ENCODE data around the gene GADL1.

The GADL1 gene

DNA sequence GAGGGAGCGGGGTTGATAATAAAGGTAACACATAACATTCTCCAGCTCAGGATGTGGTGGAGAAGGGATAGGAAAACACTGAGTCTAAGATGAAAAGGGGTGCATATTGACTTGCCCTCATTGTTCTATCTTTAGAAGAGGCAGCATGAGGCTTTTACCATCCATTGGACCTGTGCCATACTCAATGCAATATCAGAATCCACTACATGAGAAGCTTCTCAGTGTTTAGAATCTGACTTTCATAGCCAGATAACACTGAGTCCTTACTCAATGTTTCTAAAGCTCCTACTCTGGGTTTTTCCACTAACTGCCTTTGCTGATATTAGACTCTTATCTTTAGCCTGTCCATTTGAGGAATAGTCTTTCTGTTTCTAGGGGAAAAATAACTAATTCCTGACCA, 24.3 kb upstream of the GADL1 start:
- Histone ChIP-seq H3K27ac (replicated peaks) (no peak overlapping the region), H3K27me3 (ENCODE audit: insufficient read depth, poor library complexity, severe bottlenecking) (no peaks in the 10 kb centered on the region), H3K4me3 (replicated peaks; ENCODE audit: insufficient read depth, low read length) (no peak overlapping the region)
- no peak for TF ChIP-seq GABPA (IDR thresholded peaks at IDR 0.05; ENCODE audit: low read depth)
- TF ChIP-seq, protein P1, sequence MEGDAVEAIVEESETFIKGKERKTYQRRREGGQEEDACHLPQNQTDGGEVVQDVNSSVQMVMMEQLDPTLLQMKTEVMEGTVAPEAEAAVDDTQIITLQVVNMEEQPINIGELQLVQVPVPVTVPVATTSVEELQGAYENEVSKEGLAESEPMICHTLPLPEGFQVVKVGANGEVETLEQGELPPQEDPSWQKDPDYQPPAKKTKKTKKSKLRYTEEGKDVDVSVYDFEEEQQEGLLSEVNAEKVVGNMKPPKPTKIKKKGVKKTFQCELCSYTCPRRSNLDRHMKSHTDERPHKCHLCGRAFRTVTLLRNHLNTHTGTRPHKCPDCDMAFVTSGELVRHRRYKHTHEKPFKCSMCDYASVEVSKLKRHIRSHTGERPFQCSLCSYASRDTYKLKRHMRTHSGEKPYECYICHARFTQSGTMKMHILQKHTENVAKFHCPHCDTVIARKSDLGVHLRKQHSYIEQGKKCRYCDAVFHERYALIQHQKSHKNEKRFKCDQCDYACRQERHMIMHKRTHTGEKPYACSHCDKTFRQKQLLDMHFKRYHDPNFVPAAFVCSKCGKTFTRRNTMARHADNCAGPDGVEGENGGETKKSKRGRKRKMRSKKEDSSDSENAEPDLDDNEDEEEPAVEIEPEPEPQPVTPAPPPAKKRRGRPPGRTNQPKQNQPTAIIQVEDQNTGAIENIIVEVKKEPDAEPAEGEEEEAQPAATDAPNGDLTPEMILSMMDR (IDR thresholded peaks at IDR 0.05; ENCODE audit: insufficient read depth, low read length): no peak
- no peak for DNase-seq (ENCODE audit: low read depth in 1 of 2, low spot score in 1 of 2)

DNA sequence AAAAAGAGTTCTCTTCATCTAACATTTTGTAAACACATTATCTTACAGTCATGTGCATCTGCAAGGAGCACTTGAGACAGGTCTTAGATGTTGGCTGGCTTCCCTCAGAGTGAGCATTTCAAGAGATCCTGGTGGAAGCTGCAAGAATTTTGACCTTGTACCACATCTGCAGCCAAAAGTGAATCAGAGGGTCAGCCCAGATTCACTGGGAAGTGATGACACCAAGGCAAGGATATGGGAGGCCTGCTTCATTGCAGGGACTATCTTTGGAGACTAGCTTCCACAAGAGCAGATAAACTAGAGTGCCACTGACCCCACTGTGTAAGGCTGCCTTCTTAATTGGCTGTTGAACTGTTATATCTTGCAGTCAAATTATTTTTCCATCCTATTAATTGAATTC, 21.3 kb upstream of the GADL1 start:
- no peak for DNase-seq (ENCODE audit: low read depth in 1 of 2, low spot score in 1 of 2)
- TF ChIP-seq, protein P1 (IDR thresholded peaks at IDR 0.05; ENCODE audit: insufficient read depth, low read length): no peak
- TF ChIP-seq, protein P2, sequence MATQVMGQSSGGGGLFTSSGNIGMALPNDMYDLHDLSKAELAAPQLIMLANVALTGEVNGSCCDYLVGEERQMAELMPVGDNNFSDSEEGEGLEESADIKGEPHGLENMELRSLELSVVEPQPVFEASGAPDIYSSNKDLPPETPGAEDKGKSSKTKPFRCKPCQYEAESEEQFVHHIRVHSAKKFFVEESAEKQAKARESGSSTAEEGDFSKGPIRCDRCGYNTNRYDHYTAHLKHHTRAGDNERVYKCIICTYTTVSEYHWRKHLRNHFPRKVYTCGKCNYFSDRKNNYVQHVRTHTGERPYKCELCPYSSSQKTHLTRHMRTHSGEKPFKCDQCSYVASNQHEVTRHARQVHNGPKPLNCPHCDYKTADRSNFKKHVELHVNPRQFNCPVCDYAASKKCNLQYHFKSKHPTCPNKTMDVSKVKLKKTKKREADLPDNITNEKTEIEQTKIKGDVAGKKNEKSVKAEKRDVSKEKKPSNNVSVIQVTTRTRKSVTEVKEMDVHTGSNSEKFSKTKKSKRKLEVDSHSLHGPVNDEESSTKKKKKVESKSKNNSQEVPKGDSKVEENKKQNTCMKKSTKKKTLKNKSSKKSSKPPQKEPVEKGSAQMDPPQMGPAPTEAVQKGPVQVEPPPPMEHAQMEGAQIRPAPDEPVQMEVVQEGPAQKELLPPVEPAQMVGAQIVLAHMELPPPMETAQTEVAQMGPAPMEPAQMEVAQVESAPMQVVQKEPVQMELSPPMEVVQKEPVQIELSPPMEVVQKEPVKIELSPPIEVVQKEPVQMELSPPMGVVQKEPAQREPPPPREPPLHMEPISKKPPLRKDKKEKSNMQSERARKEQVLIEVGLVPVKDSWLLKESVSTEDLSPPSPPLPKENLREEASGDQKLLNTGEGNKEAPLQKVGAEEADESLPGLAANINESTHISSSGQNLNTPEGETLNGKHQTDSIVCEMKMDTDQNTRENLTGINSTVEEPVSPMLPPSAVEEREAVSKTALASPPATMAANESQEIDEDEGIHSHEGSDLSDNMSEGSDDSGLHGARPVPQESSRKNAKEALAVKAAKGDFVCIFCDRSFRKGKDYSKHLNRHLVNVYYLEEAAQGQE (IDR thresholded peaks at IDR 0.05; ENCODE audit: insufficient replicate concordance, low read depth): no peak
- TF ChIP-seq SPI1 (IDR thresholded peaks at IDR 0.05; ENCODE audit: borderline replicate concordance, low read depth) (no peak), POLR2AphosphoS5 (IDR thresholded peaks at IDR 0.05; ENCODE audit: low read depth) (no peak), GABPA (IDR thresholded peaks at IDR 0.05; ENCODE audit: low read depth) (no peak)
- no peaks in the 10 kb centered on the region for H3K27me3 ChIP-seq (ENCODE audit: insufficient read depth, poor library complexity, severe bottlenecking)

DNA sequence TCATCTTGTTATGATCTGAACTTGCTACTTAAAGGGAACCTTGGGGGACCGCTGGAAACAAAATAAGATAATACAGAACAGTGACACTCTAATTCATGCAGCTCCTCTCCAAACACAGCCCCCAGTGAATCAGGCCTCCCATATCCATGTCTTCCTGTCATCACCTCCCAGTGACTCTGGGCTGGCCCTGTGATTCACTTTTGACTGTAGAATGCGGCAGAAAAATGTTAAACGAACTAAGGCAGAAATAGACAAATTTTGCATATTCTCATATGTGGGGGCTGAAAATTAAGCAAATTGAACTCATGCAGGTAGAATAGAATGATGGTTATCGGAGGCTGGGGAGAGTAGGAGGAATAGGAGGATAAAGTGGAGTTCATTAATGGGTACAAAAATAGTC, 20.2 kb upstream of the GADL1 start:
- DNase-seq (ENCODE audit: low read depth in 1 of 2, low spot score in 1 of 2): no peak
- TF ChIP-seq, protein P1 (IDR thresholded peaks at IDR 0.05; ENCODE audit: insufficient read depth, low read length): no peak
- no peak for TF ChIP-seq SPI1 (IDR thresholded peaks at IDR 0.05; ENCODE audit: borderline replicate concordance, low read depth)
- TF ChIP-seq, protein P2 (IDR thresholded peaks at IDR 0.05; ENCODE audit: insufficient replicate concordance, low read depth): no peak
- no peak for TF ChIP-seq POLR2AphosphoS5 (IDR thresholded peaks at IDR 0.05; ENCODE audit: low read depth)
- no peak for TF ChIP-seq GABPA (IDR thresholded peaks at IDR 0.05; ENCODE audit: low read depth)
- no peak overlapping the region for H3K27ac ChIP-seq (replicated peaks)
- H3K27me3 ChIP-seq (ENCODE audit: insufficient read depth, poor library complexity, severe bottlenecking): no peaks in the 10 kb centered on the region
- no peak overlapping the region for H3K4me3 ChIP-seq (replicated peaks; ENCODE audit: insufficient read depth, low read length)

More for the DNA sequence above, 21.3 kb upstream of the GADL1 start:
- no peak overlapping the region for H3K27ac ChIP-seq (replicated peaks)
- no peak overlapping the region for H3K4me3 ChIP-seq (replicated peaks; ENCODE audit: insufficient read depth, low read length)

DNA sequence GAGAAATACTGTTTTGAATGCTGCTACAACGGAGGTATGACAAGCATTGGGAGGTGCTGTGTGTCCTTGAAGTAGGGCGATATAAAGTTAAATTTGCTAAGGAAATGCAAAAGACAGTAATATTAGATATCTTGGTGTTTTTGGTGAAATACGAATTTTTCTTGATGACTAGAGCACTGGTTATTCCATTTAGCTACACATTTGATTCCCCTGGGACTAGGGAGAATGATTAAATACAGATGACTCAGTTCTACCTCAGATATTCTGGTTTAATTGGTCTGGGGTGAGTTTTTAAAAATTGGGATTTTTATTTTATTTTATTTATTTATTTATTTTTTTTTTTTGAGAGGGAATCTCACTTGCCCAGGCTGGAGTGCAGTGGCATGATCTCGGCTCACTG, 18.7 kb upstream of the GADL1 start:
- no peak for DNase-seq (ENCODE audit: low read depth in 1 of 2, low spot score in 1 of 2)
- Histone ChIP-seq H3K4me3 (replicated peaks; ENCODE audit: insufficient read depth, low read length) (no peak overlapping the region), H3K27ac (replicated peaks) (no peak overlapping the region), H3K27me3 (ENCODE audit: insufficient read depth, poor library complexity, severe bottlenecking) (no peaks in the 10 kb centered on the region)
- no peak for TF ChIP-seq SPI1 (IDR thresholded peaks at IDR 0.05; ENCODE audit: borderline replicate concordance, low read depth)
- TF ChIP-seq, protein P1 (IDR thresholded peaks at IDR 0.05; ENCODE audit: insufficient read depth, low read length): no peak
- TF ChIP-seq, protein P2 (IDR thresholded peaks at IDR 0.05; ENCODE audit: insufficient replicate concordance, low read depth): no peak
- TF ChIP-seq GABPA (IDR thresholded peaks at IDR 0.05; ENCODE audit: low read depth): no peak
- TF ChIP-seq POLR2AphosphoS5 (IDR thresholded peaks at IDR 0.05; ENCODE audit: low read depth): no peak

All from HL-60 (cell line).